Subcutaneous abdominal adipose tissue (tissue), 5 donors: ENCODE measurements around the gene PCDHGB1.
"Not testable (repeated sequence)": the region's sequence is repeated elsewhere in the genome, so short reads cannot be mapped to it uniquely, and the experiment has no call there.

Experiments used
- H3K27ac ChIP-seq: one replicate; pipeline ENCODE4 v1.7.0; 2013; ENCODE audit warnings: low read depth, mild to moderate bottlenecking, inconsistent platforms, low read length, moderate library complexity
- H3K27me3 ChIP-seq, 5 donors: one replicate each; pipeline ENCODE4 v1.7.0; 2013; ENCODE audit warnings: low read length in 5 of 5, inconsistent platforms in 1 of 5; ENCODE audit not compliant: control insufficient read depth in 5 of 5, insufficient read depth in 4 of 5
- H3K36me3 ChIP-seq, 5 donors: one replicate each; pipeline ENCODE4 v1.7.0; 2013; ENCODE audit warnings: low read length in 5 of 5; ENCODE audit not compliant: control insufficient read depth in 5 of 5, insufficient read depth in 5 of 5
- H3K4me1 ChIP-seq, 5 donors: one replicate each; pipeline ENCODE4 v1.7.0; 2013; ENCODE audit warnings: low read length in 5 of 5, mild to moderate bottlenecking in 3 of 5, moderate library complexity in 1 of 5; ENCODE audit not compliant: control insufficient read depth in 5 of 5, insufficient read depth in 5 of 5
- H3K4me3 ChIP-seq, 5 donors: one replicate each; pipeline ENCODE4 v1.7.0; 2013; ENCODE audit warnings: low read length in 5 of 5, low read depth in 1 of 5
- H3K9ac ChIP-seq, 5 donors: one replicate each; pipeline ENCODE4 v1.7.0; 2013; ENCODE audit warnings: low read length in 5 of 5, mild to moderate bottlenecking in 4 of 5, moderate library complexity in 3 of 5
- H3K9me3 ChIP-seq, 5 donors: one replicate each; pipeline ENCODE4 v1.7.0; 2013; ENCODE audit warnings: low read length in 5 of 5; ENCODE audit not compliant: control insufficient read depth in 5 of 5
- donor health status: healthy.
- donor health status: healthy.
- donor health status: healthy.
- donor health status: healthy.
- donor health status: healthy.

The PCDHGB1 gene

GRCh38 chr5:141343953-141344463 lies 5.9 kb upstream of the PCDHGB1 start:
- peaks cover 29 to 65% (median 54%) of the 10 kb centered on the region in 5 donors for H3K9me3 ChIP-seq
- H3K27me3 ChIP-seq = peaks cover 0 to 15% (median 3%) of the 10 kb centered on the region in 5 donors
- peak overlapping the region; percentile 52 to 67 (median 61) for H3K4me3 ChIP-seq
- no peak overlapping the region for H3K27ac ChIP-seq
- H3K36me3 ChIP-seq = no peaks in the 10 kb centered on the region
- peaks cover 0 to 15% (median 5%) of the 10 kb centered on the region in 5 donors for H3K4me1 ChIP-seq
- H3K9ac ChIP-seq = peak overlapping the region in 1 of 5 donors; percentile 41

- Histone ChIP-seq H3K9ac (no peak overlapping the region), H3K4me3 (peak overlapping the region in 4 of 5 donors; percentile 4 to 61 (median 42)), H3K4me1 (peaks cover 0 to 12% (median 0%) of the 10 kb centered on the region in 5 donors), H3K36me3 (no peaks in the 10 kb centered on the region), H3K27me3 (peaks cover 0 to 6% (median 3%) of the 10 kb centered on the region in 5 donors), H3K27ac (no peak overlapping the region), H3K9me3 (peaks cover 22 to 59% (median 49%) of the 10 kb centered on the region in 5 donors)
Observed at GRCh38 chr5:141345327-141345726, 4.6 kb upstream of the PCDHGB1 start.

GRCh38 chr5:141346017-141346416 lies 3.9 kb upstream of the PCDHGB1 start:
- Histone ChIP-seq H3K4me1 (peaks cover 0 to 12% (median 0%) of the 10 kb centered on the region in 5 donors), H3K9me3 (peaks cover 25 to 58% (median 52%) of the 10 kb centered on the region in 5 donors)
- not testable (repeated sequence) for H3K36me3 ChIP-seq, H3K4me3 ChIP-seq, H3K27me3 ChIP-seq, H3K9ac ChIP-seq, H3K27ac ChIP-seq

- no peak overlapping the region for H3K9ac ChIP-seq
- peaks cover 0 to 18% (median 6%) of the 10 kb centered on the region in 5 donors for H3K27me3 ChIP-seq
- no peak overlapping the region for H3K27ac ChIP-seq
- H3K4me1 ChIP-seq = peaks cover 0 to 11% (median 8%) of the 10 kb centered on the region in 5 donors
- H3K4me3 ChIP-seq = peak overlapping the region in 3 of 5 donors; percentile 14 to 35 (median 25)
- peaks cover 36 to 70% (median 58%) of the 10 kb centered on the region in 5 donors for H3K9me3 ChIP-seq
- no peaks in the 10 kb centered on the region for H3K36me3 ChIP-seq
Observed at GRCh38 chr5:141351591-141351990, 1.7 kb downstream of the PCDHGB1 start.

- peaks cover 43 to 77% (median 65%) of the 10 kb centered on the region in 5 donors for H3K9me3 ChIP-seq
- H3K4me1 ChIP-seq = peaks cover 0 to 11% (median 9%) of the 10 kb centered on the region in 5 donors
- no peaks in the 10 kb centered on the region for H3K36me3 ChIP-seq
- no peak within 1 kb of the TSS for H3K9ac ChIP-seq
- H3K27me3 ChIP-seq = peaks cover 0 to 19% (median 6%) of the 10 kb centered on the region in 5 donors
- no peak within 1 kb of the TSS for H3K27ac ChIP-seq
- peak within 1 kb of the TSS; percentile 43 to 62 (median 57) for H3K4me3 ChIP-seq
Observed at GRCh38 chr5:141354900-141355469, 5.1 kb downstream of the PCDHGB1 start, which contains the start of gene PCDHGA4. PCDHGA4 (plus strand) TSS chr5:141355021; CDS start chr5:141355108, 87 bp downstream.

- H3K27ac ChIP-seq = no peak overlapping the region
- H3K36me3 ChIP-seq = no peaks in the 10 kb centered on the region
- H3K9me3 ChIP-seq = peaks cover 45 to 78% (median 65%) of the 10 kb centered on the region in 5 donors
- H3K4me3 ChIP-seq = peak overlapping the region; percentile 43 to 60 (median 56)
- peaks cover 0 to 17% (median 6%) of the 10 kb centered on the region in 5 donors for H3K27me3 ChIP-seq
- peaks cover 0 to 11% (median 7%) of the 10 kb centered on the region in 5 donors for H3K4me1 ChIP-seq
- no peak overlapping the region for H3K9ac ChIP-seq
Observed at GRCh38 chr5:141355641-141356040, 5.7 kb downstream of the PCDHGB1 start.

- Histone ChIP-seq H3K4me3 (peak overlapping the region in 4 of 5 donors; percentile 39 to 60 (median 54)), H3K27me3 (peaks cover 0 to 12% (median 6%) of the 10 kb centered on the region in 5 donors), H3K9me3 (peaks cover 45 to 78% (median 65%) of the 10 kb centered on the region in 5 donors), H3K9ac (no peak overlapping the region), H3K4me1 (peaks cover 0 to 11% (median 7%) of the 10 kb centered on the region in 5 donors), H3K36me3 (no peaks in the 10 kb centered on the region), H3K27ac (no peak overlapping the region)
Observed at GRCh38 chr5:141356133-141356532, 6.2 kb downstream of the PCDHGB1 start.

- Histone ChIP-seq H3K36me3 (no peaks in the 10 kb centered on the region), H3K4me3 (peak overlapping the region; percentile 33 to 43 (median 38)), H3K27ac (no peak overlapping the region), H3K9me3 (peaks cover 44 to 79% (median 65%) of the 10 kb centered on the region in 5 donors), H3K4me1 (peaks cover 0 to 11% (median 7%) of the 10 kb centered on the region in 5 donors), H3K27me3 (peaks cover 0 to 6% (median 0%) of the 10 kb centered on the region in 5 donors), H3K9ac (no peak overlapping the region)
Observed at GRCh38 chr5:141356950-141357349, 7.1 kb downstream of the PCDHGB1 start.

- Histone ChIP-seq H3K9ac (no peak within 1 kb of the TSS), H3K27me3 (peaks cover 0 to 12% (median 5%) of the 10 kb centered on the region in 5 donors), H3K4me3 (peak within 1 kb of the TSS; percentile 27 to 63 (median 47)), H3K9me3 (peaks cover 56 to 86% (median 78%) of the 10 kb centered on the region in 5 donors), H3K27ac (no peak within 1 kb of the TSS), H3K4me1 (peaks cover 0 to 11% (median 7%) of the 10 kb centered on the region in 5 donors), H3K36me3 (no peaks in the 10 kb centered on the region)
Observed at GRCh38 chr5:141359790-141360426, 10.0 kb downstream of the PCDHGB1 start, which contains the start of gene PCDHGB2. PCDHGB2 (plus strand) TSS chr5:141359994; CDS start chr5:141360136, 142 bp downstream.
